NCI-H82 treated with DMSO at 0.1 percent for 48 hours (cell line): ENCODE results near the gene TMEM208.

Source experiments
- DNase-seq: peaks from one replicate; lab custom pipeline; 2025; ENCODE audit not compliant: unreplicated experiment; lab: John Stamatoyannopoulos, UW

Gene TMEM208

DNA sequence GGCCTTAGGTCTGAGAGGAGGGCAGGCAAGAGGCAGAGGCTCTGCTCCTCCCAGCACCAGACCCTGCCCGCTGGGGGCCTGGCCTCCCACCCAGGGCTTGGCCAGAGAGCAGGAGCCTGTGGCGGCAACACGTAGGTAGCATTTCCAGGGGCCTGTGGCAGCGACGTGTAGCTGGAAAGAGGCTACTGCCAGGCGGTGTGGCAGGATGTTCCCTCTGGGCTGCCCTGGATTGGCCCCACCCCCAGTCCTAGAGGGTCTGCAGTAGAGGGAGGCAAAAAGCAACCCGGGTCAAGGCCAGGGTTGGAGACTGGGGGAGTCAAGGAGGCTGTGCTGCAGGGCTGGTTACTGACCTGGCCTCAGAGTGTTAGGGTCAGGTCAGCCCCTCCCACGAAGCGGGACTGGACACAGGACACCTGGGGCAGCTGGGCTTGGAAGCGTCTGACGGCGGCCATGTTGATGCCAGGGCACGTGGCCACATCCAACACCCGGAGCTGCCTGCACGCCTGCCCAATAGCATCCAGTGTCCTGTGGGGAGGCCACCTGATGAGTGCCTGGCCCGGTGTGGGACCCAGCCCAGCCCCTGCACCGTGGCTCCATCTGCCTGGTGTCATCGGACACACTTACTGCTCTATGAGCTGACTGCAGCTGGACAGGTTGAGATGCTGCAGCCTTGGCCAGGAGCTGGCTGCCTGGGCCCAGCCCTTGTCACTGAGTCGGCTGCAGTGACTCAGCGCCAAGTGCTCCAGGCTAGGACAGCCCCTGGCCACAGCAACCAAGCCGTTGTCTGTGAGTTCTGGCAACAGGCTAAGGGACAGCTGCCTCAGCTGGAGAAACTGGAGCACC lies 19.5 kb upstream of the TMEM208 start:
- DNase-seq = no peak

DNA sequence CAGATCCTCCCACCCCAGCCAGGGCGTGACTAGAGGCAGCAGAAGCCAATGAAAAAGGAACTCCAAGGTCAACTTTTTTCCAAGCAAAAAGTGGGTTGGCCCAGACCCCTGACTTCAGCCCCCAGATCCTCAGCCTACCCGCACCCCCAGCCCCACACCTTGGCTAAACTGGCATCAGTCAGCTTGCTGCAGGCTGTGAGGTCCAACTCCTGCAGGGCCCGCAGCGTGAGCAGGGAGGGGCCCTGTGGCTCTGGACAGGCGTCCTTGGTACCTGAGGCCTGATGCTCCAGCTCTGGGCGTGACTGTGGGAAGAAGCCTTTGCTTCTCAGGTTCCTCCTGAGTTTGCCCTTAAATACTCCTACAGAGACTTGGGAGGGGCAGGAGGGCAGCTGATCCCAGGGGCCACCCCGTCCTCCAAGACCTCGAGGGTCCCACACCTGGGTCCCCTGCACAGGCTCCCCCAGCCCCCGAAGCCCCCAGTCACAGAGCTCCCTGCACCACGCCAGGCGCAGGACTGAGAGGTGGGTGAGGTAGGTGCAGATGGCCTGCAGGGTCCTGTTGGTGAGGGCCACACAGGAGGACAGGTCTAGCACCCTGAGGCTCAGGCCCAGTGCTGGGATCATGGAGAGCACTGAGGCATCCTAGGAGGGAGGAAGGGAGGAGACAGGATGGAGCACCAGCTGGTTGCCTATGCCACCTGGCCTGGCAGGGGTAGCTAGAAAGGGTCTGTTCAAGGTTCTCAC lies 18.6 kb upstream of the TMEM208 start:
- DNase-seq = no peak

DNA sequence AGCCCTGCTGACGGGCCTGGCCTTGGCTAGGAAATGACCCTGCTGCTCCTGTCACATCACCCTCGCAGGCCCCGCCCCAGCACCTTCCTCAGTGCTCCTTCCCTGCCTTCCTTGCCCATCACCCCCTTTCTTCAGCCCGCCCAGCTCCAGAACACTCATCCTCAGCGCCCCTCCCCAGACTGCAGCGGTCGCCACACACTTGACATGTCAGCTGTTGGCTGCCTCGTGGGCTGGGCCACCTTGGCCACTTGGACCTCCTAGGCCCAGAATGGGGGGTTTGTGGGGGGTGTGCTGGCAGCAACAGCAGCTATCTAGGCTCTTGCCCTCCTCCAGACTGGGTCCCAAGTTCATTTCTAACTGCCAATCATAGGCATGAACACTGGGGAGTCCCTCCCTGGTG lies 17.4 kb upstream of the TMEM208 start:
- DNase-seq = no peak

DNA sequence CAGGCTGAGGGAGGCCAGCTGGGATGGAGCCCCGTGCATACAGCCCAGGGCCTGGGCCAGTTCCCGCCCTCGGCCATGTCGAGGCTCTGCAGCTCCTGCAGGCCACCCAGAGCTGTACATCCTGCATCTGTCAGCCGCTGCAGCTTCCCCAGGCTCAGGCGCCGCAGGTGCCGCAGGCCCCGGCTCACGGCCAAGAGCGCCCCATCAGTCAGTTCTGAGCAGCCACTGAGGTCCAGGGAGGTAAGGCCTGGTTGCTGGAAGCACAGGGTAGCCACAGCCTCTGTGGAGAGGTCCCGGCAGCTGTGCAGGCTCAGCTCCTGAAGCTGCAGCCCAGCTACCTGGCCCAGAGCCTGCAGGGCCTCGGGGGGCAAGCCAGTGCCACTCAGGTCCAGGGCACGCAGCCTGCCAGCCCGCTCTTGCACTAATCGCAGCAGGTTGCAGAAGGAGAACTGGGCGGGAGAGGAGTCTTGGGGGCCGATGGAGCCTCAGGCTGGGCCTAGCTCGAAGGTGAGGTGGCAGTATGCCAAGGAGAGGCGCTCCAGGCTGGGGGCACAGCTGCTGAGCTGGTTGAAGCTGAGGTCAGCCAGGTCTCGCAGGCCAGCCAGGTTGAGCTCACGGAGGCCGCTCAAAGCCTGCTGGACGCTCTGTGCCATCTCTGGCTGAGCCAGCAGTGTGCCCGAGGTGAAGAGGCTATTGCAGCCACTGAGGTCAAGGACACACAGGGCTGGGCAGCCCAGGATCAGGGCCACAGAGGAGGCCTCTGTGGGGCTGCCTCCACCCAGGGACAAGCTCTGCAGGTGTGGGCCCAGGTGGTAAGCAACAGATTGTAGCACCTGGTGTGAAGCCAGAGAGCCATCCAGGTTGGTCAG lies 16.6 kb upstream of the TMEM208 start:
- no peak for DNase-seq

DNA sequence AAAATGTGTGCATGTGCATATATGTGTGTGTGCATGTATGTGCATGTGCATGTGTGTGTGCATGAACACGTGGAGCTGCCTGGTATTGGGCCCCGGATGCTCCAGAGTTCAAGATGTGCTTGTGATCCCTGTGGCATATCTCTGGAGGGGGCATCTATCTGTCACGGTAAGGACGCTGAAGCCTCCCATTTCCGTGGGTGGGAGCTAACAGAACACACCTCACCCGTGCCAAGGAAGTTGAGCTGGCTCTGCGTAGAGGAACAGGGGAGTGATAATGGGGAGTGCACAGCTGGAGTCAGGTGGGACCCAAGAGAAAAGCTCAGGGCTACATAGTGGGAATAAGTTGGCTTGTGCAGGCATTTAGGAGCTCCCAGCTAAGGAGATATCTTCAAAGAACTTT lies 15.3 kb upstream of the TMEM208 start:
- no peak for DNase-seq

DNA sequence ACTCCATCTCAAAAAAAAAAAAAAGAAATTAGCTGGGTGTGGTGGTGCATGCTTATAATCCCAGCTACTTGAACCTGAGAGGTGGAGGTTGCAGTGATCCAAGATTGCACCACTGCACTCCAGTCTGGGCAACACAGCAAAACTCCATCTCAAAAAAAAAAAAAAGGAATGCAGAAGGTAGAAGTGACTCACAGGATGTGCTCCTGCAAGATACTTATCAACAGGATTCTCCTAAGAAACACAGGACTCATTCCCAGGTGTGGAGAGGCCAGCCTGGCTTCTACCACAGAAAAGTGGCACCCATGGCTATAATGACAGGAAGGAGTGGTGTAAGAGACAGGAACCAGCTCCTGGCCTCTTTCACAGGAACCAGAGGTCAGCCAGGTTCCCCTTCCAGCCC lies 14.2 kb upstream of the TMEM208 start:
- DNase-seq = no peak

DNA sequence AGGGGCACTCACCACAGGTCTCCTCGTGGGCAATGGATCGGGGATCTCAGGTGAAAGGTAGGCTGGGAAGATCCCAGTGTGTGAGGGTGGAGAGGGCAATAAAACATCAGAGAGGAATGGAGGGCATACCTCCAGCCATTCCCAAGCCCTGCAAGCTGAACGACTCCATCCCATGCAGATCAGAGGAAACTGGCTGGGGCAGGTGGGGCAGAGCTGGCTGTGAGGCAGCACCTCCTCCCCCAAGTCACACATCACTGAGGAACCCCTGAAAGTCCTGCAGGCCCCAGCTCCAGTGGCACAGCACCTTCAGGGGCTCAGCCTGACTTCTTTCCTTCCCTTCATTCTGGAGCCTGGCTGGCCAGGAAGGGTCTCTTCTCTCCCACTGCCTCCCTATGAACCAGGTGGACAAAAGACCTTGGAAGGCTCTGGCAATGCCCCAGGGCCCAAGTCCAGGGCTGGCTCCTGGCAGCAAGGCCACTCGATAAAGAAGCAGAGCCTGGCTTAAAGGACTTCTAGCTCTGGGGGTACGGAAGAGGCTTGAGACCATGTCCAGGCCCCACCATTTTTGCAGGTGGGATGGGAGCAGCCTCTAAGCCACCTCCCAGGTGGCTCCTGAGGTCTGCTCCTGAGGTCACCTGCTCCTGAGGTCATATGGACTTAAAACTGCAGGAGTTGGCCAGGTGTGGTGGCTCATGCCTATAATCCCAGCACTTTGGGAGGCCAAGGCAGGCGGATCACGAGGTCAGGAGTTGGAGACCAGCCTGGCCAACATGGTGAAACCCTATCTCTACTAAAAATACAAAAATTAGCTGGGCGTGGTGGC lies 13.5 kb upstream of the TMEM208 start:
- no peak for DNase-seq

DNA sequence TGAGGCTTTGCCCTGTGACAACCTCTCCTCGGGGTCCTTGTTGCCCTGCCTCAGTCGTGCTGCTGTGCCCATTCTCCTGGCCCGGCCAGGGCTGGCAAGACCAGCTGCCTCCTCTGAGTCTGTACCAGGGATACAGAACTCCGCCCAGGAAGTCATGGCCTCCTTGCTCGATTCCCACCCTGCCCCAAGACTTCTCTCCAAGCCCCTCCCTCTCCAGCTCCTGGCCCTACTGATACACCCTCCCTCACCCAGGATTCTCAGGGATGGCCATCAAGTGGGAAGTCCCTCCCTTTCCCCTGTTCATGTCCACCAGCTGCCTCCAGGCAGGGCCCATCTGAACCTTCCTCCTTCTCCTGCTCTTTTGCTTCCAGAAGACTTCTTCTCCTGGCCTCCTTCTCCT lies 11.2 kb upstream of the TMEM208 start:
- DNase-seq = no peak

DNA sequence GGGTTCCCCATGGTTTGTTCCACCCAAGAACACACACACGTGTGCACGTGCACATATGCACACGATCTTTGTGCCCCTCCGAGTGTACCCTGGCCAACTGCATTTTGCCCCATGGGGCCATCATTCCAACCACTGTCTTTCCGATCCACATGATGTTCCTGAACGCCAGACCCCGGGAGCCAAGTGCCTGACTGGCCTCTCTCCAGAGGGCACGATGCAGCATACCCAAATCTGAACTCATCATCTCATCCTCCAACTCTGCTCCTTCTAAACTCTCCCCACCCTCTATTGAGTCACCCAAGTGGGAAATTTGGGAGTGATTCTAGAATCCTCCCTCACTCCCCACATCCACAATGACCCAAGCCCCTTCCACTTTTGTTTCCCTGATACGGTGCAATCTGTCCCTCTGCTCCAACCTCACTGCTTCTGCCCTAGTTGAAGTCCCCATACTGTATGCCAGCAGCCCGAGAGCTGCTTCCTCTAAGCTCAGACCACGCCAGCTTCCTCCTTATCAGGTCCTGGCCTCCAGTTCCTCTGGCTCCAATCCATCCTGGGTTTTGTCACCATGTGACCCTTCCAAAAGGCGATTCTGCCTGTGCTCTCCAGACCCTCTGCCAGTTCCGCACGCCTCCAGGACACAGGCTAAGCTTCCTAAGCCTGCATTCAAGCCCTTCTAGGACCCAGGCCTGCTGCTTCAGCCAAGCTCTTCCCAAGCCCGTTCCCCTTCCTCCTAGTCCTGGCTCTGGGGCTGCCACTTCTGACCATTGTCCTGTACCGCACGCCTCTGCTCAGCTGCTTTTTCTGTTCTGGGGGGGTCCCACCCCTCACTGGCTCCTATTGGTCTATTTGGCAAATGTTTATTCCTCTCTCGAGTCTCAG lies 10.1 kb upstream of the TMEM208 start:
- no peak for DNase-seq

DNA sequence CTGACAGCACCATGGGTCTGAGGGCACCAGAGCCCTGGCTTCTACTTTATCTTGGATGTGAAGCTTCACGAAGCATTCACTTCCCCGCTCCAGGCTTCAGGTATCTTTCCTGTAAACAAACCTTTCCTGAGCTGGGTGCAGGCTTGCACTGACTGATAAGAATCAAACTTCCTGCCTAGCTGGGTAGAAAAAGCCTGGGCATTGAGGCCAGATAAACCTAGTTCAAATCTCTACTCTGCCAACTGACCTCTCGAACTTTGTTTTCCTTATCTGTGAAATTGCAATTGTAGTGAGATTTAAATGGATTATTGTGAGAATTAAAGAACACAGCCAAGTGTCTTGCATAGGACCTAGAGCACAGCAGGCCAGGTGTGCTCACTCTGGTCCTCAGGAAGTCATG lies 2.9 kb upstream of the TMEM208 start:
- DNase-seq = no peak

DNA sequence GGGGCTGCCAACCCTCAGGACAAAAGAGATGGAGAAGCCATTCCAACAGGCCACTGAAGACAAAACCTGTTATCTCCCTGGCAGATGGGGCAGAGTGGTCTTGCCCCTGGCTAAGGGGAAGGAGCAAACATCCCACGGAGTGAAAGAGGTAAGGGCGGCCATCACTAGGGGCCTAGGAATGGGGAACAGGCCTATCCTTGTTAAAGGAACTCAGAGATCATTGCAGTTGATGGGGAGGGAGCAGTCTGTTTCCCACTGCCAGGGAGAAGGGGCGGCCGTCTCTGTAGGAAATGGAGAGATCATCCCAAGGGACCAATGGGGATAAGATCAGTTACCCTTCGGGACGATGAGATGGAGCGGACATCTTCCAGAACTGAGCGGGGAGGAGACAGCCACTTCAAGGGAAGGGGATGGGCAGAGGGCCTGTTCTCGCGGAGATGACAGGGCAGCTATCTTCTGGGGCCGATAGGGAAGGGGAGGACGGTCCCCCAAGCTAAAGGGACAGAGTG lies 581 bp upstream of the TMEM208 start:
- DNase-seq = no peak

DNA sequence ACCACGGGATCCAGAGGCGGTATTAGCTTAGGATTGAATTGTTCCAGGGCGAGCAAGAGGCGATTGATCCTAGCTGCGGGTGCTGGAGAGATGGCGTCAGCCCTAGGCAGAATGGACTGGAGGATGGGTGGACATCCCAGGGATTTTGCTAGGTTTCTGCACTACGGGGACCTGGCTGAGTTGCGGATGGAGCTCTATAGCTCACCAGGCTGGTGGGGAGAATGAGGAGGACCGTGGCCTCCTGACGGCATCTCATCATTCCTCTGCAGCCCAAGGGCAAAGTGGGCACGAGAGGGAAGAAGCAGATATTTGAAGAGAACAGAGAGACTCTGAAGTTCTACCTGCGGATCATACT lies 614 bp downstream of the TMEM208 start:
- no peak for DNase-seq

DNA sequence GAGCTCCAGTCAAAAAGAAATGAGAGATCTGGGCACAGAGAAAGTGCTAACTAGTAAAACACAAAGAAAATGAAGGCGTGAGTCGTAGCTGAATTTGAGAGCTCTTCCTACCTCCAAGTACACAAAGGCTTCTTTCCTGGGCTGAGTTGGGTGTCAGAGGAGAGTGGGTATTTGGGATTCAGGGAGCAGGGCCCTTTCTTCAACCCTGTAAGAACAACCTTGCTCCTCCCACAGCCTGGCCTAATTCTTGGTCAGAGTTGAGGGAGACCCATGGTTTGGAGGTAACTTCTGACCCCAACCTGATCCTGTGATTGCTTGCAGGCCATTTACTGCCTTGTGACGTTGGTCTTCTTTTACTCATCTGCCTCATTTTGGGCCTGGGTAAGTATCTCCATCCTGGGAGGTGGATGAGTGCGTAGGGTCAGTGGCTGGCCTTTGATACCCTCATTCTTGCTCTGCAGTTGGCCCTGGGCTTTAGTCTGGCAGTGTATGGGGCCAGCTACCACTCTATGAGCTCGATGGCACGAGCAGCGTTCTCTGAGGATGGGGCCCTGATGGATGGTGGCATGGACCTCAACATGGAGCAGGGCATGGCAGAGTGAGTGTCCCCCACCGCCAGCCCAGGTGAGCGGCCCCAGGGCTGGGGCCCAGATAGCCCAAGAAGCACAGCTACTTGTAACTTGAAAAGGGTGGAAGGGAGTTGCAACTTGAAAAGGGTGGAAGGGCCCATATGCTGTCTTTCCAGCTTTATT lies 1.3 kb downstream of the TMEM208 start:
- no peak for DNase-seq

DNA sequence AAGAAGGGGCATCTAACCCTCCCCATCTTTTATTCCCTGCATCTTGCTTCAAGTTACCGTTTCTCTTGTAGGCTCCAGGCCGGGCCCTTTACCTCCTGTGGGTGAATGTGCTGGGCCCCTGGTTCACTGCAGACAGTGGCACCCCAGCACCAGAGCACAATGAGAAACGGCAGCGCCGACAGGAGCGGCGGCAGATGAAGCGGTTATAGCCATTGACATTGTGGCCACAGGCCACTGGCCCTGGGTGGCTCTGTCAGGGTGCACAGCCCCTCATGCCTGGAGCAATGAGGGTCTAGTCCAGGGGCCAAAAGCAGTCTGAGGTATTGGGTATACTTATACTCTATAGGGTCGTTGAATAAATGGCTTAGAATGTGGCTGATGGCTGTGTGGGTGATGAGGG lies 2.0 kb downstream of the TMEM208 start:
- no peak for DNase-seq

DNA sequence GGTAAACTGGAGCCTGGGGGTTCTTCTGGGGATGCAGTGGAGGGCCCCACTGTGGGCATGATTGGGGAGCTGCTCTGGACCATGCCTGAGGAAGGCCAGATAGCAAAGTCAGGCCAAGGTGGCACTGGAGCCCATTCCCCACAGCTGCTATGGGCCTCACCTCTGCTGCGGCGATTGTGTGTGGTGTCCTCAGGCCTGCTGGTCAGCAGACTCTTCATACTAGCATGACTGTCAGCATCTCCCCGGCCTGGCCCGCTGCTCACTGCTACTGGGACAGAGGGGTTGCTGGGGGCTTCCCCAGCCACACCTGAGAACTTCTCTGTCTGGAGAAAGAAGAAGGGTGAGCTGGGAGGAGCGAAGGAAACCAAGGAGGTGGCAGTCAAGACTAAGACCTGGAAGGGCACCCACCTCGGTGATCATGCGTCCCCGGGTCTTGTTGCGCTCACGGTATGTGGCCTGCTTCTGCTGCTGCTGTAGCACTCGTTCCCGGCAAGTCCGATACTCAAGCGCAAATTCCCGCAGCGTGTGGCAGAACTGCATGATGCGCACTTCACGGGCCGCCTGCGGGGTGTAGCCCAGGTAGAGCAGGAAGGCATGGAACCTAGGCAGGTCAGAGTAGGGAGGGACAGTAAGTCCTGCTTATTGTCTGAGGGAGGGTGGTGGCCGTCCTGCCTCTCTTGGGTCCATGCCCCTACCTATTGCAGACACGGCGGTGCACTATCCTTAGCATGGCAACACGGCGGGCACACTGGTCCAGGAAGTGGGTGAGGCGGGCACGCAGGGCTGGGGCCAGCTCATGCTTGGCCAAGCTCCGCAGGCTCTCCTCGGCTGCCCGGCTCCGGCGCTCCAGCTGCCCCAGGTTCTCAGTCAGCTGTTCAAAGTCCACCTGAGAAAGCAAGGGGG lies 3.2 kb downstream of the TMEM208 start:
- no peak for DNase-seq

DNA sequence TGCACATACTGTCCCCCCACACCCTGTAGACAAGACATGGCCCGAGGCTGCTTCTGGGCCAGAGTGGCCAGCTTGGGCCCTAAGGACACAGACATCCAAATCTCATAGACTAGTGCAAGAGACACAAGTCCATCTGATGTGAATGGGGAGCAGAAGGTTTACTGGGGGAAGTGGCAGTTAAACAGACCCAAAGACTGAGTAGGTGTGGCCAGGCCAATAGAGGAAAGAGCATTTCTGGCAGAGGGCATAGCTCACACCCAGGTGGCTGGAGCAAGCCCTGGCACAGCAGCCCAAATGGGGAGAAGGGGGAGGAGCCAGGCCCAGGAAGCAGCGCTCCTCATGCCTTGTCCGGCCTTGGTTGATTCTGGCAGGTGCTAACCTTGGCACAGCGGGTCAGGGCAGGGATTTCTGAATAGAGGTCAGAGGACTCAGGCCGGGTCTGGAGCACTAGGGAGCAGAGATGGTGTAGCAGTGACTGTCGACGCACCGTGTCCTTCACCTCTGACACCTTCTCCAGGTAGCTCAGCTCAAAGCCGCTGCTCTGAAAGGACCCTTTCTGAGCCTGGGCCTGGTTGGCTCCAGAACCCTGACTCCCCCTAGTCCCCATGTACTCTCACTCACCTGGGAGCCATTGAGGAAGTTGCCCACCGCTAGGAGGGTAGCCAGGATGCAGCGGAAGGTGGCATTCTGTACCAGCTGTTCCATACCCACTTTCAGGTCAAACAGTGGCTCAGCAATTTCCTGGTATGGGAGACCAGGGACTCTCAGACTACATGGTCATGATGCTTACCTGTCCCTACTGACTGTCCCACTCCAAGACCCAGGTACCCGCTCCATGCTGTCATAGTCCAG lies 4.1 kb downstream of the TMEM208 start:
- DNase-seq = no peak

DNA sequence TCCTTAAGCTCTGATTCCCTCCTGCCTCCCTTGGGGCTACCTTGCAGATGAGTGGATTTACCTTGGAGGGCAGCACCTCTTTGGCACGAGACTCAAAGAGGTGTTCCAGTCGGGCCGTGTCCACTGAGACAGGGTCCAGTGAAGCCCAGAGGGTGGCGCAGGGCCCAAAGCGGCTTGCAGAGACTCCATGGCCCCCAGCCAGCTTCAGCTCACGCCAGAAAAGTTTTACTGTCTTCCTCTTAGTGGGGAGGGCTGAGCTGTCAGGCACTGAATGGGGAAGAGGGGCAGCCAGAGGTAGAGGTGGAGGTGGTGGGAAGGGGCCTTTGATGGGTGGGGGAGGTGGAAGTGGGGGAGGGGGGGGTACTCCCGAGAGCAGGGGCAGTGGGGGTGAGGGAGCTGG lies 6.7 kb downstream of the TMEM208 start:
- no peak for DNase-seq
